ENCODE measurements around the gene DOK7. TPM values are rescaled to one million over a fixed set of nuclear protein-coding genes. Genes with fewer than 3 reads are reported as not detected.

The DOK7 gene
- total RNA-seq, 1 donor, result not detected

DNA sequence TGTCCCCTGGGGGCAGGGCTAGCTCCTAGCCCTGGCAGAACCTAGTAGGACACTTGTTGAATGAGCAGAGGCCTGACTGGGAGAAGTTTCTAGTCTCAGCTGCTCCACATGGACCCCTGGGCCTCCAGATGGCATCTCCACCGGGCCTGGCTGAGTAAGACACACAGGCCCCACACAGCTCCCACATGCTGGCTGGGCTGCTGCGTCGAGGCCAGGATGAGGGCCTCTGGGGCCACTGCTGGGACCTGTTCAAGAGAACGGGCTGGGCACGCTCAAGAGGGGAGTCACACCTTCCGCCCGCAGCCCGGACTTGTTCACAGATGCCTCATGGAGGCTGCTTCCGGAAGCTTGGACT, 25.5 kb upstream of the DOK7 start:
- TF ChIP-seq, protein P1, sequence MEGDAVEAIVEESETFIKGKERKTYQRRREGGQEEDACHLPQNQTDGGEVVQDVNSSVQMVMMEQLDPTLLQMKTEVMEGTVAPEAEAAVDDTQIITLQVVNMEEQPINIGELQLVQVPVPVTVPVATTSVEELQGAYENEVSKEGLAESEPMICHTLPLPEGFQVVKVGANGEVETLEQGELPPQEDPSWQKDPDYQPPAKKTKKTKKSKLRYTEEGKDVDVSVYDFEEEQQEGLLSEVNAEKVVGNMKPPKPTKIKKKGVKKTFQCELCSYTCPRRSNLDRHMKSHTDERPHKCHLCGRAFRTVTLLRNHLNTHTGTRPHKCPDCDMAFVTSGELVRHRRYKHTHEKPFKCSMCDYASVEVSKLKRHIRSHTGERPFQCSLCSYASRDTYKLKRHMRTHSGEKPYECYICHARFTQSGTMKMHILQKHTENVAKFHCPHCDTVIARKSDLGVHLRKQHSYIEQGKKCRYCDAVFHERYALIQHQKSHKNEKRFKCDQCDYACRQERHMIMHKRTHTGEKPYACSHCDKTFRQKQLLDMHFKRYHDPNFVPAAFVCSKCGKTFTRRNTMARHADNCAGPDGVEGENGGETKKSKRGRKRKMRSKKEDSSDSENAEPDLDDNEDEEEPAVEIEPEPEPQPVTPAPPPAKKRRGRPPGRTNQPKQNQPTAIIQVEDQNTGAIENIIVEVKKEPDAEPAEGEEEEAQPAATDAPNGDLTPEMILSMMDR (IDR thresholded peaks at IDR 0.05; ENCODE audit: insufficient read depth, low read depth, low read length), result no peak
- no peak for DNase-seq (ENCODE audit: low read depth)
- H3K4me3 ChIP-seq (ENCODE audit: low read depth, low read length), result no peak overlapping the region

DNA sequence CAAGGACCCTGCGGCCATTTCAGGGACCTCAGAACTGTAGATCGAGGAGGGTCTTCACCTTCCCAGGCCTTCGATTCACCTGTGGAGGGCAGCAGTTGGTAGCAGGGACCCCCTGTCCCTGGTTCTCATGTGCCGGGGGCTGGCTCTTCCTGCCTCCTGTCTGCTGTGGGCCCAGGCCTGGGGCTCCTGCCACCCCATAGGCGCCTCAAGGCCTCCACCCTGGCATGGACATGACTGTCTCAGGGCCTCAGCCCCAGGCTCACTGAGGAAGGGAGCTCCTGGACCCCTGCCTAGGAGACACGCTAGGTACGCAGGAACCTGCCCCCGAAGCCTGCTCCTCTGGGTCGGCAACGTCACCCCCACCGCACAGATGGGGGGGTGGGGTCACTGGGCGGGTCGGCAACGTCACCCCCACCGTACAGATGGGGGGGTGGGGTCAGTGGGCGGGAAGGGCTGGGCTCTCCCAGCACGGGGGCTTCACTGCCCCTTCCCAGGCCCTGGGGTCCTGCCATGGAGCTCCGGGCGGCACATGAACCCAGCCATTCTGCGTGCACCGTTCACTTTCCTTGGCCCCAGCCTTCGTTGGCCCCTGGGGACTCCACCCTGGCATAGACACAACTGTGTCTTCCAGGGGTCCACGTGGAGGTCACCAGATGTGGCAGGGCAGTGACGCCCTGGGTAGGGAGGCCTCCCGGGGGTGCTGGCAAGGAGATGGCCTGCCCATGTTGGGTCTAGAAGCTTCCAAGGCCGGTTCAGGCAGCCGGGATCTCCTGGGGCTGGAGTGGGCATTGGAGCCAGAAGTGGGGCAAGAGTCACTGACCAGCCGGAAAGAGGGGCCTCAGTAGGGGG, 24.9 kb upstream of the DOK7 start:
- no peak overlapping the region for H3K4me3 ChIP-seq (ENCODE audit: low read depth, low read length)
- no peak for DNase-seq (ENCODE audit: low read depth)
- TF ChIP-seq, protein P1 (IDR thresholded peaks at IDR 0.05; ENCODE audit: insufficient read depth, low read depth, low read length), result no peak

DNA sequence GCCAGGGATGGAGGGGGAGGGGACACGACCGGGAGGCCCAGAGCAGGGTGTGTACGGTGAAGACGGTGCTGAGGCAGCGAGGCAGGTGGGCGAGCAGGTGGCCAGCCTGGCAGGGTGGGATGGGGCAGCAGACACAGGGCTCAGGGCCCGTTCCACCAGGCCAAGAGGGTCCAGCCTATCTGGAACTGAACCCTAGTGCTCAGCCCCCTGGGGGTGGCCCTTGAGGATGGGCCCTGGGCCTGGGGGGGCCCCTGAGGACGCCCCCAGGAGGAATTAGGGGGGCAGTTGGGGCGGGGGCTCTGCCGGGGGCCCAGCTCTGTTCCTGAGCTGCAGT, 24.3 kb upstream of the DOK7 start:
- DNase-seq (ENCODE audit: low read depth), result no peak
- TF ChIP-seq, protein P1 (IDR thresholded peaks at IDR 0.05; ENCODE audit: insufficient read depth, low read depth, low read length), result no peak
- no peak overlapping the region for H3K4me3 ChIP-seq (ENCODE audit: low read depth, low read length)

DNA sequence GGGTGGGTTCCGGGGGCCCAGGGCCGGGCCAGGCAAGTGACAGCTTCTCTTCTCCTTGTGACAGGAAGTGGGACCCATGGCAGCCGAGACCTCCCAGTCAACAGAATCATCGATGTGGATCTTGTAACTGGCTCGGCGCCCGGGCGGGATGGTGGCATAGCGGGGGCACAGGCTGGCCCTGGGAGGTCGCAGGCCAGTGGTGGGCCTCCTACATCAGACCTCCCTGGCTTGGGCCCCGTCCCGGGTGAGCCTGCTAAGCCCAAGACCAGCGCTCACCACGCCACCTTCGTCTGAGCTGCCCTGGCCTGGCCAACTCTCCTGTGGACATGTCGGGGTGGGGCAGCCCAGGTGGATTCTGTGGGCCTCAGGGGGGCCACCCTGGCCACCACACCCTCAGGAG, 23.7 kb upstream of the DOK7 start:
- DNase-seq (ENCODE audit: low read depth), result no peak
- TF ChIP-seq, protein P1 (IDR thresholded peaks at IDR 0.05; ENCODE audit: insufficient read depth, low read depth, low read length), result no peak
- H3K4me3 ChIP-seq (ENCODE audit: low read depth, low read length), result no peak overlapping the region

DNA sequence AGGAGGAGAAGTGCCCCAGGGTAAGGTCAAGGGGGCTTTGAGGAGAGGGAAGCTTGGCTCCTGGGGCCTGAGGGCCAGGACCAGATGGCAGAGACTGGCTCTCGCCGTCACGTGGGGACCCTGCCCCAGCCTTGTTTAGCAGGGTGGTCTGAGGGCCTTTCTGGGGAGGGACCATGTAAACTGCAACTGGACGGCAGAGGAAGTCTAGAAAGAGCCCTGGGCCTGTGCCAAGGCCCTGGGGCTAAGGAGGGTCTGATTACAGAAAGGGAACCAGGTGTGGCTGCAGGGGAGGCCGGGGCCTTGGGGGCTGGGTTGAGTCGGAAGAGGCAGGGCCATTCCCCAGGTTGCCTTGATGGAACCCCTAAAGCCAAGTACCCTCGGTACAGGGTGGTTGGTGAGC, 23.1 kb upstream of the DOK7 start:
- no peak for DNase-seq (ENCODE audit: low read depth)
- TF ChIP-seq, protein P1 (IDR thresholded peaks at IDR 0.05; ENCODE audit: insufficient read depth, low read depth, low read length), result no peak
- no peak overlapping the region for H3K4me3 ChIP-seq (ENCODE audit: low read depth, low read length)

DNA sequence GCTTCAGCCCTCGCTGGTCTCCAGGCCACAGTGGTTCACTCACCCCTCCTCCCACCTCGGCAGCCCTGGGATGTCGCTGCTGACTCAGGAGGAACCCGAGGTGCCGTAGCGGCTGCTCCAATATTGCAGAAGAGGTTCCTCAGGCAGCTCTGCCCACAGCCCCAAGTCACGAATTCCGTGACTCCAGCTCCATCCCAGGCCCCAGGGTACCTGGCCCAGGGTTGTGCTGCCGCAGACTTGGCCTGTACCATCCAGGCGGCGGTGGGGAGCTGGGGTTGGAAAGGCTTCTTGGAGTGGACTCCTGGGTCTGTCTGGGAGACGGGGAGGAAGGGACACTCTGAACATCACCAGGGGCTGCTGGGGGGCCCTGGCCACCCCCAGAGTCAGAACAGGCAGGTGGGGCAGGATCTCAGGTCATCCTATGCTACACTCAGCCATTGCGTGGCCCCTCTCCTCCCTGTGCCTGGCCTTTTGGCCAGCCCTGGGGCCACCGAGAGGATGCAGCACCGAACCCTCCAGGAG, 22.1 kb upstream of the DOK7 start:
- no peak overlapping the region for H3K4me3 ChIP-seq (ENCODE audit: low read depth, low read length)
- TF ChIP-seq, protein P1 (IDR thresholded peaks at IDR 0.05; ENCODE audit: insufficient read depth, low read depth, low read length), result no peak
- no peak for DNase-seq (ENCODE audit: low read depth)

All from fibroblast of villous mesenchyme (primary cell).